K562 (cell line): ENCODE measurements around the gene MYO9A.

Experiments used
- CTCF ChIP-seq, 3 experiments: IDR thresholded peaks in 2 of 3; conservative IDR thresholded peaks in 1 of 3; 2 replicates each; pipeline ENCODE4 v1.5.1; 2011 to 2012; ENCODE audit warnings: low read length in 3 of 3, mild to moderate bottlenecking in 3 of 3, control low read depth in 2 of 3, improper control_type of control experiment in 1 of 3, inconsistent platforms in 1 of 3, low read depth in 1 of 3, mixed read lengths in 1 of 3, moderate library complexity in 1 of 3; ENCODE audit not compliant: insufficient read depth in 2 of 3
- HINFP ChIP-seq: fragments of 450-650 bp; conservative IDR thresholded peaks from 2 replicates; pipeline ENCODE4 v1.6.1; 2016; ENCODE audit warnings: missing genetic modification characterization, low read depth, mild to moderate bottlenecking, control low read depth, missing compliant biosample characterization
- MTA3 ChIP-seq: fragments of 450-650 bp; formaldehyde crosslinking; IDR thresholded peaks from 2 replicates; pipeline ENCODE4 v1.6.1; 2017; ENCODE audit warnings: mild to moderate bottlenecking, borderline replicate concordance
- MYC ChIP-seq, 2 experiments: fragments of 250-450 bp in 1 of 2; sonication (Bioruptor Pico) in 1 of 2; IDR thresholded peaks; 2 replicates each; pipeline versions ENCODE4 v1.5.1 to v1.6.1; 2012 to 2021; ENCODE audit warnings: low read depth in 2 of 2, borderline replicate concordance in 1 of 2, improper control_type of control experiment in 1 of 2, low read length in 1 of 2, mild to moderate bottlenecking in 1 of 2, moderate library complexity in 1 of 2
- POLR2A ChIP-seq: fragments of 450-650 bp; conservative IDR thresholded peaks from 2 replicates; pipeline ENCODE4 v1.6.1; 2016
- SRF ChIP-seq, 2 experiments: fragments of 250-450, 450-650 bp in 1 of 2; sonication (Bioruptor Pico) in 1 of 2; sonication (generic) in 1 of 2; formaldehyde crosslinking; IDR thresholded peaks; 2 replicates each; pipeline versions ENCODE4 v1.5.0 to v1.5.1; 2020 to 2022; ENCODE audit warnings: mild to moderate bottlenecking in 1 of 2, missing genetic modification reagents in 1 of 2

- no peak for TF ChIP-seq MTA3
- TF ChIP-seq POLR2A = no peak
- TF ChIP-seq SRF (CRISPR knock-in tag; IDR thresholded peaks at IDR 0.05) = no peak
- no peak for TF ChIP-seq HINFP (tag)
- no peak for TF ChIP-seq MYC (IDR thresholded peaks at IDR 0.05; ENCODE audit: low read depth, low read length)
- TF ChIP-seq MYC (CRISPR knock-in tag; IDR thresholded peaks at IDR 0.05; ENCODE audit: borderline replicate concordance, low read depth) = no peak
- no peak for TF ChIP-seq CTCF (IDR thresholded peaks at IDR 0.05 in 2 of 3, conservative IDR thresholded peaks at IDR 0.05 in 1 of 3; ENCODE audit: insufficient read depth in 2 of 3, low read depth in 1 of 3, low read length in 3 of 3)
Observed at GRCh38 chr15:72147418-72147817, 29.5 kb upstream of the MYO9A start.
